HCT116 (cell line): Measurements from ENCODE around the gene MRPL41. TPM values are rescaled to one million over a fixed set of nuclear protein-coding genes. Genes with fewer than 3 reads are reported as not detected.

ENCODE experiments used
- ATAC-seq: fragments of 200-7000 bp; cut with Tn5 transposase; 2 replicates; pipeline ENCODE4 v1.9.1; 2020; ENCODE audit warnings: mild to moderate bottlenecking, moderate library complexity
- BruUV-seq: library from RNA; stranded (reverse); fragments of 400-500 nt; replicated peaks from 2 replicates; lab custom pipeline; 2021; lab: Mats Ljungman, UMichigan
- CTCF ChIA-PET: fragments of 300-600 bp; sonication (Branson Sonifier 250); formaldehyde crosslinking; loops from one replicate; lab custom pipeline; 2021; ENCODE audit warnings: antibody characterized with exemption; lab: Charles Lee
- POLR2A ChIA-PET: fragments of 300-600, 350-600 bp; sonication (Branson Sonifier 250); formaldehyde crosslinking; loops from one replicate; lab custom pipeline; 2021; ENCODE audit warnings: antibody characterized with exemption; lab: Charles Lee
- RAD21 ChIA-PET, 2 experiments: fragments of 300-600 bp; sonication (Branson Sonifier 250); formaldehyde crosslinking; loops; one replicate each; lab custom pipeline; 2023; ENCODE audit warnings: low total read pairs in 2 of 2; ENCODE audit not compliant: uncharacterized antibody in 2 of 2, unreplicated experiment in 2 of 2, low non-redundant PET in 1 of 2; lab: Charles Lee
- DNase-seq: peaks from one replicate; pipeline ENCODE4 v3.0.0-alpha.2; 2010; ENCODE audit warnings: low read depth, low spot score
- H2AFZ ChIP-seq: fragments of 200-600 bp; shearing (Covaris generic), sonication (generic); 2 replicates; pipeline ENCODE4 v1.6.1; 2017; ENCODE audit warnings: low read depth, mixed run types, mixed read lengths, antibody characterized with exemption, low read length; ENCODE audit not compliant: poor library complexity, severe bottlenecking
- H3K27ac ChIP-seq: 2 replicates; pipeline ENCODE4 v1.5.1; 2012; ENCODE audit warnings: low read depth, low read length
- H3K27me3 ChIP-seq: fragments of 200-600 bp; sonication (generic); 2 replicates; pipeline ENCODE4 v1.6.1; 2016; ENCODE audit warnings: mixed run types, low read length, mixed read lengths; ENCODE audit not compliant: insufficient read depth
- H3K36me3 ChIP-seq, 2 experiments: fragments of 200-500 bp in 1 of 2; fragments of 200-600 bp in 1 of 2; sonication (Bioruptor generic) in 1 of 2; sonication (generic) in 1 of 2; 2 replicates each; pipeline versions ENCODE4 v1.5.1 to v1.6.1; 2014 to 2016; ENCODE audit warnings: low read length in 2 of 2, inconsistent platforms in 1 of 2, mixed read lengths in 1 of 2, mixed run types in 1 of 2; ENCODE audit not compliant: insufficient read depth in 2 of 2, control insufficient read depth in 1 of 2
- H3K4me1 ChIP-seq, 2 experiments: fragments of 200-600 bp in 1 of 2; sonication (generic) in 1 of 2; 2 replicates each; pipeline versions ENCODE4 v1.5.1 to v1.6.1; 2012 to 2017; ENCODE audit warnings: low read length in 2 of 2, inconsistent platforms in 1 of 2, mild to moderate bottlenecking in 1 of 2, mixed read lengths in 1 of 2, mixed run types in 1 of 2, moderate library complexity in 1 of 2; ENCODE audit not compliant: insufficient read depth in 2 of 2, control insufficient read depth in 1 of 2
- H3K4me2 ChIP-seq: fragments of 200-600 bp; sonication (generic); 2 replicates; pipeline ENCODE4 v1.6.1; 2017; ENCODE audit warnings: mixed run types, low read length, mixed read lengths
- H3K4me3 ChIP-seq, 2 experiments: fragments of 200-600 bp in 1 of 2; sonication (generic) in 1 of 2; replicated peaks in 1 of 2; 2 replicates each; pipeline ENCODE4 v1.5.1; 2011 to 2016; ENCODE audit warnings: low read length in 2 of 2, control low read depth in 1 of 2, low read depth in 1 of 2, mild to moderate bottlenecking in 1 of 2, mixed read lengths in 1 of 2, mixed run types in 1 of 2
- H3K79me2 ChIP-seq: fragments of 200-600 bp; sonication (generic); 2 replicates; pipeline ENCODE4 v1.6.1; 2017; ENCODE audit warnings: mild to moderate bottlenecking, mixed run types, low read length, moderate library complexity, mixed read lengths; ENCODE audit not compliant: insufficient read depth
- H3K9ac ChIP-seq: fragments of 200-600 bp; sonication (generic); 2 replicates; pipeline ENCODE4 v1.6.1; 2016; ENCODE audit warnings: low read length, mixed read lengths
- H3K9me2 ChIP-seq: fragments of 200-600 bp; sonication (generic), shearing (Covaris generic); 2 replicates; pipeline ENCODE4 v1.6.1; 2017; ENCODE audit warnings: mixed run types, mild to moderate bottlenecking, moderate library complexity; ENCODE audit not compliant: insufficient read depth
- H3K9me3 ChIP-seq, 2 experiments: fragments of 200-500 bp in 1 of 2; fragments of 200-600 bp in 1 of 2; sonication (Bioruptor generic) in 1 of 2; sonication (generic) in 1 of 2; 2 replicates each; pipeline ENCODE4 v1.6.1; 2014 to 2017; ENCODE audit warnings: low read length in 2 of 2, mixed read lengths in 2 of 2, inconsistent platforms in 1 of 2, low read depth in 1 of 2, mild to moderate bottlenecking in 1 of 2, mixed run types in 1 of 2, moderate library complexity in 1 of 2; ENCODE audit not compliant: control insufficient read depth in 1 of 2, insufficient read depth in 1 of 2
- H4K20me1 ChIP-seq: fragments of 200-600 bp; sonication (generic), shearing (Covaris generic); 2 replicates; pipeline ENCODE4 v1.6.1; 2017; ENCODE audit warnings: mixed run types, mild to moderate bottlenecking, moderate library complexity; ENCODE audit not compliant: insufficient read depth
- ATF3 ChIP-seq: IDR thresholded peaks from 2 replicates; pipeline ENCODE4 v1.6.1; 2012
- CBX3 ChIP-seq: IDR thresholded peaks from 2 replicates; pipeline ENCODE4 v1.6.1; 2012; ENCODE audit warnings: low read depth
- CEBPB ChIP-seq: IDR thresholded peaks from 2 replicates; pipeline ENCODE4 v1.6.1; 2012; ENCODE audit warnings: low read depth
- CTCF ChIP-seq, 3 experiments: fragments of 200-600 bp in 1 of 3; sonication (generic) in 1 of 3; IDR thresholded peaks in 2 of 3; conservative IDR thresholded peaks in 1 of 3; 2 replicates each; pipeline ENCODE4 v1.5.1; 2012 to 2017; ENCODE audit warnings: low read depth in 2 of 3, low read length in 2 of 3, antibody characterized with exemption in 1 of 3, borderline replicate concordance in 1 of 3, control low read depth in 1 of 3, mild to moderate bottlenecking in 1 of 3, mixed read lengths in 1 of 3, mixed run types in 1 of 3, moderate library complexity in 1 of 3; ENCODE audit not compliant: insufficient read depth in 1 of 3
- ELF1 ChIP-seq: IDR thresholded peaks from 2 replicates; pipeline ENCODE4 v1.6.1; 2012; ENCODE audit warnings: low read depth, borderline replicate concordance
- JUND ChIP-seq: IDR thresholded peaks from 2 replicates; pipeline ENCODE4 v1.6.1; 2012
- MAX ChIP-seq: IDR thresholded peaks from 2 replicates; pipeline ENCODE4 v1.6.1; 2012
- POLR2AphosphoS5 ChIP-seq: IDR thresholded peaks from 2 replicates; pipeline ENCODE4 v1.6.1; 2011; ENCODE audit warnings: mild to moderate bottlenecking, low read depth, low read length, moderate library complexity
- RAD21 ChIP-seq: IDR thresholded peaks from 2 replicates; pipeline ENCODE4 v1.6.1; 2012; ENCODE audit warnings: low read depth, mild to moderate bottlenecking
- REST ChIP-seq: IDR thresholded peaks from 2 replicates; pipeline ENCODE4 v1.6.1; 2012; ENCODE audit warnings: low read depth
- SIN3A ChIP-seq: IDR thresholded peaks from 2 replicates; pipeline ENCODE4 v1.6.1; 2012; ENCODE audit warnings: low read depth
- SRF ChIP-seq: IDR thresholded peaks from 2 replicates; pipeline ENCODE4 v1.6.1; 2012; ENCODE audit warnings: low read depth
- ZBTB33 ChIP-seq: IDR thresholded peaks from 2 replicates; pipeline ENCODE4 v1.6.1; 2011; ENCODE audit warnings: mild to moderate bottlenecking, low read length, moderate library complexity; ENCODE audit not compliant: insufficient replicate concordance; ENCODE audit errors: extremely low read depth
- ZFX ChIP-seq: fragments of 450-650 bp; IDR thresholded peaks from 2 replicates; pipeline ENCODE4 v1.6.1; 2017
- ZNF274 ChIP-seq: fragments of 200-500 bp; sonication (Bioruptor generic); IDR thresholded peaks from 2 replicates; pipeline ENCODE4 v1.6.1; 2014; ENCODE audit warnings: mild to moderate bottlenecking, low read depth, low read length, inconsistent platforms
- intact Hi-C: fragments of 100-400 bp; cut with micrococcal nuclease; formaldehyde crosslinking; loops from 2 replicates; pipeline ENCODE4 v1.10.0; 2022
- total RNA-seq: library from RNA; stranded (reverse); gene quantifications from one replicate; pipeline ENCODE4 v1.2.1, GENCODE V29; 2021; ENCODE audit not compliant: unreplicated experiment

Gene MRPL41
- total RNA-seq, 1 experiment from 2014 or later, result 69.5 TPM

- Histone ChIP-seq H3K79me2 (peaks cover 59% of the 10 kb centered on the region), H3K27ac (peak overlapping the region; percentile 75; the same call in 1 of the 2 replicates), H3K4me1 (peaks cover 11 to 20% of the 10 kb centered on the region in 2 experiments; a peak in 2 of 4 replicates), H3K9me2 (no peaks in the 10 kb centered on the region), H2AFZ (no peak overlapping the region), H3K27me3 (no peaks in the 10 kb centered on the region), H3K36me3 (peaks cover 27 to 45% of the 10 kb centered on the region in 2 experiments; a peak in 3 of 4 replicates), H4K20me1 (no peaks in the 10 kb centered on the region), H3K4me3 (peak overlapping the region; percentile 80 to 91), H3K4me2 (peak overlapping the region; percentile 83), H3K9ac (peak overlapping the region; percentile 94), H3K9me3 (no peaks in the 10 kb centered on the region)
- RAD21 ChIA-PET, result no interaction called here
- CTCF ChIA-PET, result no interaction called here
- POLR2A ChIA-PET, result no interaction called here
- DNase-seq, result no peak
- no peak for ATAC-seq
- TSS peak; percentile 52 for BruUV-seq
- TF ChIP-seq CTCF (IDR thresholded peaks at IDR 0.05 in 2 of 3, conservative IDR thresholded peaks at IDR 0.05 in 1 of 3; ENCODE audit: borderline replicate concordance in 1 of 3, insufficient read depth in 1 of 3, low read depth in 2 of 3, low read length in 2 of 3) (no peak), REST (no peak), RAD21 (no peak), ZNF274 (no peak), POLR2AphosphoS5 (no peak), SIN3A (no peak), ELF1 (no peak), JUND (no peak), ATF3 (no peak), MAX (no peak), SRF (no peak), ZFX (no peak), CBX3 (no peak), CEBPB (no peak), ZBTB33 (no peak)
- intact Hi-C loops, result no loop called here
Observed at GRCh38 chr9:137588891-137589290, 37.2 kb downstream of the MRPL41 start.
